HL-60 (cell line): ENCODE measurements around the gene LYPLAL1.

ENCODE experiments used
- DNase-seq, 2 experiments: peaks; one replicate each; pipeline ENCODE4 v3.0.0-alpha.2; 2010 to 2020; ENCODE audit warnings: low read depth in 1 of 2, low spot score in 1 of 2
- H3K27ac ChIP-seq: fragments of 250-450 bp; sonication (Bioruptor Pico); replicated peaks from 2 replicates; pipeline ENCODE4 v1.5.1; 2020; ENCODE audit warnings: mild to moderate bottlenecking, moderate library complexity
- H3K27me3 ChIP-seq: fragments of 250-450 bp; sonication (Bioruptor Pico); 2 replicates; pipeline ENCODE4 v1.5.1; 2021; ENCODE audit warnings: mild to moderate bottlenecking, moderate library complexity; ENCODE audit not compliant: insufficient read depth, poor library complexity, severe bottlenecking
- H3K4me3 ChIP-seq: replicated peaks from 2 replicates; pipeline ENCODE4 v1.5.1; 2011; ENCODE audit warnings: mild to moderate bottlenecking, control low read depth, low read length; ENCODE audit not compliant: insufficient read depth
- CTCF ChIP-seq: IDR thresholded peaks from one replicate; pipeline ENCODE4 v1.5.1; 2011; ENCODE audit warnings: low read length, control low read depth, inconsistent platforms; ENCODE audit not compliant: insufficient read depth
- GABPA ChIP-seq: IDR thresholded peaks from 2 replicates; pipeline ENCODE4 v1.6.1; 2012; ENCODE audit warnings: low read depth
- POLR2AphosphoS5 ChIP-seq: IDR thresholded peaks from 2 replicates; pipeline ENCODE4 v1.6.1; 2012; ENCODE audit warnings: low read depth
- REST ChIP-seq: IDR thresholded peaks from 2 replicates; pipeline ENCODE4 v1.6.1; 2012; ENCODE audit warnings: low read depth; ENCODE audit not compliant: insufficient replicate concordance
- SPI1 ChIP-seq: IDR thresholded peaks from 2 replicates; pipeline ENCODE4 v1.6.1; 2012; ENCODE audit warnings: low read depth, mild to moderate bottlenecking, borderline replicate concordance

LYPLAL1 gene

GRCh38 chr1:219132939-219133338 lies 40.7 kb upstream of the LYPLAL1 start:
- TF ChIP-seq GABPA: no peak
- TF ChIP-seq REST: no peak
- TF ChIP-seq SPI1: no peak
- TF ChIP-seq POLR2AphosphoS5: no peak
- TF ChIP-seq CTCF: no peak
- H3K27me3 ChIP-seq: no peaks in the 10 kb centered on the region

GRCh38 chr1:219138747-219139146 lies 34.9 kb upstream of the LYPLAL1 start:
- DNase-seq: no peak
- no peak overlapping the region for H3K4me3 ChIP-seq
- H3K27me3 ChIP-seq: no peaks in the 10 kb centered on the region
- H3K27ac ChIP-seq: no peak overlapping the region
- TF ChIP-seq POLR2AphosphoS5: no peak
- no peak for TF ChIP-seq CTCF
- TF ChIP-seq REST: no peak
- TF ChIP-seq SPI1: no peak
- no peak for TF ChIP-seq GABPA

More at GRCh38 chr1:219132939-219133338, 40.7 kb upstream of the LYPLAL1 start:
- H3K27ac ChIP-seq: no peak overlapping the region
- DNase-seq: no peak
- no peak overlapping the region for H3K4me3 ChIP-seq

- DNase-seq: no peak
- Histone ChIP-seq H3K4me3 (no peak overlapping the region), H3K27me3 (no peaks in the 10 kb centered on the region), H3K27ac (no peak overlapping the region)
- TF ChIP-seq REST (no peak), POLR2AphosphoS5 (no peak), CTCF (no peak), GABPA (no peak)
These were observed 33.3 kb upstream of the LYPLAL1 start for GRCh38 chr1:219140303-219140877.
